Osteocyte (in vitro differentiated cells): ENCODE data around the gene CYP1A2. TPM values are rescaled to one million over a fixed set of nuclear protein-coding genes. Genes with fewer than 3 reads are reported as not detected.

Experiments
- DNase-seq: peaks from one replicate; pipeline ENCODE4 v3.0.0; 2021; ENCODE audit warnings: mixed read lengths; ENCODE audit not compliant: unreplicated experiment; ENCODE audit errors: extremely low spot score
- H3K27ac Mint-ChIP-seq: one replicate; pipeline ENCODE4 v1.8.0; 2021; ENCODE audit warnings: mild to moderate bottlenecking, mixed read lengths; ENCODE audit not compliant: unreplicated experiment
- H3K27me3 Mint-ChIP-seq: one replicate; pipeline ENCODE4 v1.8.0; 2021; ENCODE audit warnings: mixed read lengths; ENCODE audit not compliant: unreplicated experiment
- H3K36me3 Mint-ChIP-seq: one replicate; pipeline ENCODE4 v1.8.0; 2021; ENCODE audit warnings: mixed read lengths; ENCODE audit not compliant: unreplicated experiment
- H3K4me1 Mint-ChIP-seq: one replicate; pipeline ENCODE4 v1.8.0; 2021; ENCODE audit warnings: mixed read lengths; ENCODE audit not compliant: unreplicated experiment
- H3K4me3 Mint-ChIP-seq: one replicate; pipeline ENCODE4 v1.8.0; 2021; ENCODE audit warnings: mild to moderate bottlenecking, moderate library complexity, mixed read lengths; ENCODE audit not compliant: unreplicated experiment
- H3K9me3 Mint-ChIP-seq: one replicate; pipeline ENCODE4 v1.8.0; 2021; ENCODE audit warnings: mixed read lengths; ENCODE audit not compliant: unreplicated experiment
- total RNA-seq: library from RNA; stranded (reverse); gene quantifications from 2 replicates; pipeline ENCODE4 v1.2.1, GENCODE V29; 2021
- TF ChIP-seq, protein P1 (sequence below): fragments of 200-600 bp; sonication (generic); IDR thresholded peaks from 2 replicates; pipeline ENCODE4 v1.5.0; 2021; ENCODE audit warnings: antibody characterized with exemption, mild to moderate bottlenecking, moderate library complexity

CYP1A2 gene
- total RNA-seq, 1 donor from 2014 or later: not detected

DNA sequence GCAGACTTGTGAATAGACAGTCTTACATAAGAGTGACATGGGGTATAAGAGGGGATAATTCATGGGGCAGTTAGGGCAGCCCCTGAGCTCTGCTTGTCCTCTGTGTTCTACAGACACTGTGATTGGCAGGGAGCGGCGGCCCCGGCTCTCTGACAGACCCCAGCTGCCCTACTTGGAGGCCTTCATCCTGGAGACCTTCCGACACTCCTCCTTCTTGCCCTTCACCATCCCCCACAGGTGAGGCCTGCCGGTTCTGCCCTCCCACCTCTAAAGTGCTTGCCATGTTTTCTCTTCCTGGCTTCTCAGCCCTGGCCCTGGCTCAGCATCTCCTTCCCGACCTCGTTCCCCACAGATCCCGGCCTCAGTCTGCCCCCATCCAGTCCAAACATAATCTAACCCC, 3.4 kb downstream of the CYP1A2 start:
- no peaks in the 10 kb centered on the region for H3K36me3 Mint-ChIP-seq

DNA sequence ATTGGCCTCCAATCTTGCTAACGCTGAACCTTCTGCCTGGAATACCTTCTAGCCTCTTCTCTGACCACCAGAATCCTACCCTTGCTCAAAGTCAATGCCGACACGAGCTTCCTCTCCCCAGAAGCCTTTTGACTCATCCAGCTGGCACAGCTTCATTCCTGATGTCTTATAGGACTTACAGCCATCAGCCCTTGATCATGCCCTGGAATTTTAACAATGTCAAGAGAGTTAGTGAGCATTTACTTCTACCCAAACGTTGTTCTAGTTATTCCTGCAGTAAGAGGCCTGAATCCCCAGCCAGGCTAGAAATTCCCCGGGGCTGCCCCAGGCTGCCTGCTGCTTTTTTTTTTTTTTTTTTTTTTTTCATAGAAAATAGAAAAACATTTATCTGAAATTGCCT, 3.9 kb downstream of the CYP1A2 start:
- Mint-ChIP-seq H3K4me1 (peaks cover 6% of the 10 kb centered on the region), H3K9me3 (no peaks in the 10 kb centered on the region), H3K36me3 (no peaks in the 10 kb centered on the region), H3K4me3 (no peak overlapping the region), H3K27me3 (no peaks in the 10 kb centered on the region), H3K27ac (peak overlapping the region; percentile 28)
- TF ChIP-seq, protein P1, sequence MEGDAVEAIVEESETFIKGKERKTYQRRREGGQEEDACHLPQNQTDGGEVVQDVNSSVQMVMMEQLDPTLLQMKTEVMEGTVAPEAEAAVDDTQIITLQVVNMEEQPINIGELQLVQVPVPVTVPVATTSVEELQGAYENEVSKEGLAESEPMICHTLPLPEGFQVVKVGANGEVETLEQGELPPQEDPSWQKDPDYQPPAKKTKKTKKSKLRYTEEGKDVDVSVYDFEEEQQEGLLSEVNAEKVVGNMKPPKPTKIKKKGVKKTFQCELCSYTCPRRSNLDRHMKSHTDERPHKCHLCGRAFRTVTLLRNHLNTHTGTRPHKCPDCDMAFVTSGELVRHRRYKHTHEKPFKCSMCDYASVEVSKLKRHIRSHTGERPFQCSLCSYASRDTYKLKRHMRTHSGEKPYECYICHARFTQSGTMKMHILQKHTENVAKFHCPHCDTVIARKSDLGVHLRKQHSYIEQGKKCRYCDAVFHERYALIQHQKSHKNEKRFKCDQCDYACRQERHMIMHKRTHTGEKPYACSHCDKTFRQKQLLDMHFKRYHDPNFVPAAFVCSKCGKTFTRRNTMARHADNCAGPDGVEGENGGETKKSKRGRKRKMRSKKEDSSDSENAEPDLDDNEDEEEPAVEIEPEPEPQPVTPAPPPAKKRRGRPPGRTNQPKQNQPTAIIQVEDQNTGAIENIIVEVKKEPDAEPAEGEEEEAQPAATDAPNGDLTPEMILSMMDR: no peak
- no peak for DNase-seq

More for the DNA sequence above, 3.4 kb downstream of the CYP1A2 start:
- TF ChIP-seq, protein P1: no peak
- Mint-ChIP-seq H3K27ac (peak overlapping the region; percentile 28), H3K4me1 (peaks cover 6% of the 10 kb centered on the region), H3K27me3 (no peaks in the 10 kb centered on the region), H3K9me3 (no peaks in the 10 kb centered on the region), H3K4me3 (no peak overlapping the region)
- no peak for DNase-seq

DNA sequence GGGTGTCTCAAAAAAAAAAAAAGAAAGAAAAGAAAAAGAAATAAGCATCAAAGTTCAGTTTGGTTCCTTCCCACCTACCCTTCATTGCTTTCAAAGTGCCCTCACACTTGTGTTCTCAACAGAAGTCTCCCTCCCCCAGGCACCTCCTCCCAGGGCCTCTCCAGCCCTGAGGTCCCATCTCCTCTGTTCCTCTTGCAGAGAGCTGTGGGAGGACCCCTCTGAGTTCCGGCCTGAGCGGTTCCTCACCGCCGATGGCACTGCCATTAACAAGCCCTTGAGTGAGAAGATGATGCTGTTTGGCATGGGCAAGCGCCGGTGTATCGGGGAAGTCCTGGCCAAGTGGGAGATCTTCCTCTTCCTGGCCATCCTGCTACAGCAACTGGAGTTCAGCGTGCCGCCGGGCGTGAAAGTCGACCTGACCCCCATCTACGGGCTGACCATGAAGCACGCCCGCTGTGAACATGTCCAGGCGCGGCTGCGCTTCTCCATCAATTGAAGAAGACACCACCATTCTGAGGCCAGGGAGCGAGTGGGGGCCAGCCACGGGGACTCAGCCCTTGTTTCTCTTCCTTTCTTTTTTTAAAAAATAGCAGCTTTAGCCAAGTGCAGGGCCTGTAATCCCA, 6.1 kb downstream of the CYP1A2 start:
- H3K27ac Mint-ChIP-seq: no peak overlapping the region
- TF ChIP-seq, protein P1: no peak

DNA sequence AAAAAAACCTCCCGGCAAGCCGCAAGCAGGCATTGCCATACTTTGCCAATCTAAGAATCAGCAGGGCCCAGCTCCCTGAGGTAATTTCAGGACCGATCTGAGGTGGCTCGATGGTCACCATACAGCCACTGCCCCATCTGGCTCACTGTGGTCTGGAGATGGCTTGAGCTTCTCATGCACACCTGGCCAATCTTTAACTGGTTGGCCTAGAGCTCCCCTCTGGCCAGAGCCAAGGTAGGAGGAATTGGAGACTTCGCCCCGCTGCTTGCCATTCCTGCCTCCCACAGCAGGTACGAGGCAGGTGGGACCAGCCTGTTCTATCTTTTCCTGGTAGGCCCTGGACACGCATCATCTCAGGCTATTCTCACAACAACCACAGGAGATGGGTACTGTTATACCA, 10.1 kb downstream of the CYP1A2 start:
- Mint-ChIP-seq H3K9me3 (no peaks in the 10 kb centered on the region), H3K27ac (no peak overlapping the region), H3K4me1 (no peaks in the 10 kb centered on the region), H3K27me3 (peaks cover 12% of the 10 kb centered on the region), H3K36me3 (no peaks in the 10 kb centered on the region), H3K4me3 (no peak overlapping the region)
- no peak for DNase-seq
- TF ChIP-seq, protein P1: no peak

More for the DNA sequence above, 6.1 kb downstream of the CYP1A2 start:
- Mint-ChIP-seq H3K4me3 (no peak overlapping the region), H3K9me3 (no peaks in the 10 kb centered on the region), H3K36me3 (no peaks in the 10 kb centered on the region), H3K4me1 (peaks cover 6% of the 10 kb centered on the region), H3K27me3 (peaks cover 4% of the 10 kb centered on the region)
- DNase-seq: no peak

DNA sequence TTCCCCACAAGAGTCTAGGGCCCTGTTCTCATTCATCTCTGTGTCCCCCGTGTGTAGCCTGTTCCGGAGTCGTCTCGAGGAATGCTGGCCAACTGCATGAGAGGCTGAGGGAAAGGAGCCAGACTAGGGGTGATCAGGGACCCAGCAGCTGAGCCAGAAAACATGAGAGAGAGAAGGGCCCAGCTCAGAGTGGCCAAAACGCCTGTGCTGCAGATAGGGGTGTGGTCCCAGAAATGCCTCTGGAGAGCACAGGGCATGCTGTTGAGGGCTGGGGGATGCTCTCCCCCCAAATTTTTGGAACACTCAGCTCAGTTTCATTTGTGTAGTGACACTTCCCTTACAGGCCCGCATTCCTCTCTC, 14.1 kb downstream of the CYP1A2 start:
- peaks cover 12% of the 10 kb centered on the region for H3K27me3 Mint-ChIP-seq
- no peaks in the 10 kb centered on the region for H3K9me3 Mint-ChIP-seq
- TF ChIP-seq, protein P1: no peak
- no peak overlapping the region for H3K27ac Mint-ChIP-seq
- H3K4me3 Mint-ChIP-seq: no peak overlapping the region
- H3K36me3 Mint-ChIP-seq: no peaks in the 10 kb centered on the region
- DNase-seq: no peak
- no peaks in the 10 kb centered on the region for H3K4me1 Mint-ChIP-seq
